HG03575 (cell line): ENCODE results near the gene USB1.
"Not testable (repeated sequence)": the region's sequence is repeated elsewhere in the genome, so short reads cannot be mapped to it uniquely, and the experiment has no call there.

ENCODE experiments used
- ATAC-seq: cut with Tn5 transposase; IDR thresholded peaks from one replicate; pipeline ENCODE4 v1.9.1; 2021; ENCODE audit not compliant: unreplicated experiment, insufficient number of reproducible peaks, low FRiP score; ENCODE audit errors: extremely low read depth

The USB1 gene

GRCh38 chr16:57966986-57967385 is 34.2 kb upstream of the USB1 start:
- ATAC-seq: no peak

GRCh38 chr16:57967916-57968315 is 33.3 kb upstream of the USB1 start:
- ATAC-seq: no peak

- ATAC-seq: no peak
Observed at GRCh38 chr16:57969451-57970123, 31.6 kb upstream of the USB1 start.

GRCh38 chr16:57970319-57970718 is 30.9 kb upstream of the USB1 start:
- no peak for ATAC-seq

- ATAC-seq: no peak
Observed at GRCh38 chr16:57970970-57971369, 30.2 kb upstream of the USB1 start, which contains the start of gene CNGB1. Gene CNGB1 (minus strand): TSS chr16:57971128. CDS start chr16:57967286, 3,842 bp downstream.

GRCh38 chr16:57971848-57972247 is 29.4 kb upstream of the USB1 start:
- no peak for ATAC-seq

GRCh38 chr16:57972306-57972705 is 28.9 kb upstream of the USB1 start:
- no peak for ATAC-seq

- ATAC-seq: no peak
Observed at GRCh38 chr16:57976331-57976796, 24.8 kb upstream of the USB1 start.

- no peak for ATAC-seq
Observed at GRCh38 chr16:57977418-57978069, 23.7 kb upstream of the USB1 start.

- ATAC-seq: not testable (repeated sequence)
Observed at GRCh38 chr16:57978070-57978465, 23.1 kb upstream of the USB1 start.

- ATAC-seq: no peak
Observed at GRCh38 chr16:57979006-57979585, 22.1 kb upstream of the USB1 start.

GRCh38 chr16:57981636-57982035 is 19.6 kb upstream of the USB1 start:
- ATAC-seq: no peak

GRCh38 chr16:57982385-57982784 is 18.8 kb upstream of the USB1 start:
- no peak for ATAC-seq

- ATAC-seq: no peak
Observed at GRCh38 chr16:57984443-57985203, 16.6 kb upstream of the USB1 start.

GRCh38 chr16:57985204-57986181 is 15.7 kb upstream of the USB1 start:
- ATAC-seq: no peak

GRCh38 chr16:57986196-57986595 is 15.0 kb upstream of the USB1 start:
- no peak for ATAC-seq

GRCh38 chr16:57987441-57988177 is 13.6 kb upstream of the USB1 start:
- no peak for ATAC-seq

GRCh38 chr16:57988929-57989328 is 12.3 kb upstream of the USB1 start:
- ATAC-seq: no peak
